Activated CD4-positive, alpha-beta T cell treated with anti-CD3 and anti-CD28 coated beads, Interleukin-2, amount 50 U/mL, for 4 hours (primary cell): ENCODE measurements around the gene OXCT1.
"Not testable (repeated sequence)": the region's sequence is repeated elsewhere in the genome, so short reads cannot be mapped to it uniquely, and the experiment has no call there.

Experiments used
- DNase-seq, 2 experiments: peaks; one replicate each; pipeline ENCODE4 v3.0.0-alpha.2; 2020

Gene OXCT1

DNA sequence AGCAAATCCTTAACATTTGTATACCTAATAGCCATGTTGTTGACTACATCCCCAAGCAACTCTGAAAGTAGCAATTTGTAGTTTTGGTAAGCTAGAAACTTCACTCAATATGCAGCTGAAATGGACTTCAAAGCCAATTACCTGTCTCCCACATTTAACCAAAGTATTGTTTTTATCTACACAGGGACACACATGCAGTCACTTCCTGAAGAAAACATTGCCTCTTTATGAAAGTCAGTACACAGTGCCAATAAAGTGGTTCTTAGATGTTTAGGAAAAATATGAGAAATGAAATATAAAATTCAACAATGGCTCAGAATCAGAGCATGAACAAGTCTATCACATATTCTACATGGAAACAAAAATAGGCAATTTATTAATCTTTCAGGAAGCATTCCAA lies 49.2 kb downstream of the OXCT1 start:
- no peak for DNase-seq

DNA sequence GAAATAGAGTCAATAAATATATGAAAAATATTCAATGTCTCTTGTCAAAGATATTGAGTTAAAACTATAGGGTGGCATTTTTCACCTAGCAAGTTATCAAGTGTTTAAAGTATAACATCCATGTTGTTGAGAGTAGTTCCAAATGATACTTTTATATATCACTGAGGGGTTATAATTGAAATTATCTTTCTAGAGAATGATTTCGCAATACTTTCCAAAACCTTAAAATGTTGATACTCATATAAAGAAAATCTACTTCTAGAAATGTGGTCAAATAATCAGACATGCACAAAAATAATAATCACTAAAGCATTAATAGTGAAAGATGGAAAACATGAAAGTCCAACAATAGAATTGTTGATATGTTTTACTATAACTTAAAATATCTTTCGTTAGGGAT lies 50.1 kb downstream of the OXCT1 start:
- no peak for DNase-seq

DNA sequence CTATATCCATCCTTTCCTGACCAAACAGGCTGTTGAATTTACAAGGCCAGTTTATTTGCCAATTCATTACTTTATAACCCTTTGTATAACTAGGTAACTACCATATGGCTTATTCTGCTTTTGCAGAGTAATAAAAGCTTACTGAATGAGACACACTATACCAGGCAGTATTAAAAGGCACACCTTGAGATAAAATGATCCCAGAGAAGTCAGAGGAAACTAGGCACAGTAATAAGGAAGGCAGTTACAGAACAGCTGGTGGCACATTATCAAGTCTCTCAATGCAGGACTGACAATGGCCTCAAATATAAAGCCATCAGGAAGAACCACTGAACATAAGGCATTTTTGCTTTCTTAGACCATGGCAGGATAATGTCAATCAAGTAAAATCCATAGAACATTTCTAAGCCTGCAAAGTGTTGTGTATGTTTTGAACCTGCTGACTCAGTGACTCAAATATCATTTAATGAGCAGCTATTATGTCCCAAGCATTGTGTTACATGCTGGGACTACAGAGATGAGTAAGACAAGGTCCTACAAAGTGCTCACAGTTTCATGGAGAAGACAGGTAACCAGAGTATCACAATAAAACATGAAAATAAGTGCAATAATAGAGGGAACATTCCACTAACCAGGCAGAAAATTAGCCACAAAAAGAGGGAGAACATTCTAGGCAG lies 52.5 kb downstream of the OXCT1 start:
- no peak for DNase-seq

DNA sequence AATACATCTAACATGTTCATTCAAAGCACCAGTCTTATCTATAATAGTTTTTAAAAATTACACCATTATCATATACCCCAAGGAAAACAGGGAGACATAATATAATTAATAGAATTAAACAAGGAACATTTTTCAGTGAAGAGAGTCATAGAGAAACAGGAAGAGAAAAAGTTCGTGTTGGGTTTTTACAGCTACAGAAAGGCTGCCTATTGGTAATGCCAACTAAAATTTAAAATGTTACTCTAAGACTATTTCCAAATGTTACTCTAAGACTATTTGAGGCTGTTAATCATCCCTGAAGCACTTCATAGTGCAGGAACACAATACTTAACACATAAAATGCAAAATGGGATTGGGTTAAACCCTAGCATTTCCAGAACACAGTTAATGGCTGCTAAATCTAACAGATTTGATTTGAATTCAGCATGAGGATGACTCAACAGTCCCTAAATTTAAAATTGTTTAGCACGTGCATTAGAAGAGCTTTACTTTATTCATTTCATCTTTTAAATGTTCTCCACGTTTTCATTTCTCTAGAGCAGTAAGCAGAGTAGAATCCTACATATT lies 54.5 kb downstream of the OXCT1 start:
- no peak for DNase-seq

DNA sequence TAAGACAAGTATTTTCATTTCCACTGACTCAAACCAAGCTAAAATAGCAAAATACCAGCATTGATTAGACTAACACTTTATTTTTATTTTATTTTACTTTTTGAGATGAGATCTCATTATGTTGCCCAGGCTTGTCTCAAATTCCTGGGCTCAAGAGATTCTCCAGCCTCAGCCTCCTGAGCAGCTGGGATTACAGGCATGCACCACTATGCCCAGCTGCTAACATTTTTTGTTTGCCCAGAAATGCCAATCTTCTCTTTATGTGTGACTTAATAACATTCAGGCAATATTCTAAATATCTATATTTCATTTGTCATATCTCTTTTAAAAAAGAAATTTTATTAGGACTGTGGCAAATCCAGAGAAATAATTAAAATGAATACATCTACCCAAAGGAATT lies 55.0 kb downstream of the OXCT1 start:
- DNase-seq = no peak

DNA sequence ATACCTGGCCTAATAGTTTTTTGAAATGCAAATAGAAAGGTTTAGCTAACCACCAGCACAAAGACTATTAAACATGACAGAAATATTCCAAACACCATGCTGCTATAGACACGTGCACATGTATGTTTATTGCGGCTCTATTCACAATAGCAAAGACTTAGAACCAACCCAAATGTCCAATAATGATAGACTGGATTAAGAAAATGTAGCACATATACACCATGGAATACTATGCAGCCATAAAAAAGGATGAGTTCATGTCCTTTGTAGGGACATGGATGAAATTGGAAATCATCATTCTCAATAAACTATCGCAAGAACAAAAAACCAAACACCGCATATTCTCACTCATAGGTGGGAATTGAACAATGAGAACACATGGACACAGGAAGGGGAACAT lies 55.9 kb downstream of the OXCT1 start:
- DNase-seq = not testable (repeated sequence)

DNA sequence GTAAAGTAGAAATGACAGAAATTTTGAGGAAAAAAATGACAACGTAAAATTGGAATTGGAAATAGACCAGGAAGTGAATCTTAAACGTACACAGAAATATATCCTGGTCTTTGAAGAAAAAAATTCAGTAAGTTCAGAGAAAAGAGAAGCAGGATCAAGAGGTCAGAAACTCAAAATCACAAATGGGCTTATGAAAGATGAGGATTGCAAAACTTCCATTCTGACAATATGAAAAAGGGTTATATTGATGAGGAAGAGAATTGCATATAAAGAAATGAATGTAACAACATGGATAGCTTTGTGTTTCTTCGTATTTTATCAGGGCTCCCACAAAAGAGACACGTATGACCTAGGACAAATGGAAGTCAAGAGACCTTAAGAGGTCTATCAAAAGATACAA lies 58.1 kb downstream of the OXCT1 start:
- DNase-seq = no peak

DNA sequence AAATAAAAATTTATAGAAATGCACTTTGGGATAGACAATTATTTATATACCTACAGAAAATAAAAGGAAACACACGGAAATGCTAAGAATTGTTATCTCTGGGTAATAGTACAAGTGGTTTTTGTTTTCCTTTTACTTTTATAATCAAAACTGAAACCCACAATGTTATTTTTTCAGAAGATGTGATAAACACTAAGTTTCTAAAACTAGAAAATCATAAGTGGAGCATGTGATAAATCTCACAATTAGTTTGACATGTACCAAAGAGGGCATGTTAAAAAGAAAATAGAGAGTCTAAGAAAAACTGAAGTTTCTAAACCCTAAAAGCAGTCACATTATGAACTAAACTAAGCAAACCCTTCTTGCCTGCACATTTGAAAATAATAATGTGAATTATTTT lies 61.1 kb downstream of the OXCT1 start:
- DNase-seq = no peak

DNA sequence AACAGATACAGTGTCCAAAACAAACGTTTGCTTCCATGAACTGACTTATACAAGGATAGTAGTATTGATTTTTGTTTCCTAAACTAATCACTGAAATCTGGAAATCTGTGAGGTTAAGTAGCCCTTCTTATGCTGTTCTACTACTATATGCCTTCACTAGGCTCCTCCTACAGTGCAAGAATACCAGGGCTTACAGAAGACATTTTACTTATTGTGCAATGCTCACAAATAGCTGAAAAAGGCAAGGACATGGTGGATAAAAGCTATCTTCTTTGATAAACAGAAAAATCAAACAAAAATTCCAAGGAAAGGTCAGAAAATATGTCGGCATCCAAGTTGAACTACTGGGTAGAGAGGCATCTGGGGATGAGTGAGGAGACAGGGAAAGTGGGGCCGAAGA lies 61.9 kb downstream of the OXCT1 start:
- DNase-seq = no peak

DNA sequence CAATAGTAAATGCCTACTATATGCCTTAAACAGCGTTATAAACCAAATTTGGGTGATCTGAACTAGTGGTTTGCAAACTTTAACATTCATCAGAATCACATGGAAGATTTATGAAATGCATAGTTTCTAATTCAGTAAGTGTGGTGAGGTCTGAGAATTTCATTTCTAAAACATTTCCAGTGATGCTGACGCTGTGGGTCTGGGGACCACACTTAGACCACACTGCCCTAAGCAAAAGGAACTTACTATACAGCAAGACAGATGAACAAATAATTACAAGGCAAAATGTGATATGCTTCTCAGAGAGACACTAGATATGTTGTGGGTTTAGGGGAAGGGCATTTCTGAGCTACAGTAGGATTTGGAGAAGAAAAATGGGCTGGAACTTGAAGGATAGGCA lies 72.6 kb downstream of the OXCT1 start:
- DNase-seq = no peak

DNA sequence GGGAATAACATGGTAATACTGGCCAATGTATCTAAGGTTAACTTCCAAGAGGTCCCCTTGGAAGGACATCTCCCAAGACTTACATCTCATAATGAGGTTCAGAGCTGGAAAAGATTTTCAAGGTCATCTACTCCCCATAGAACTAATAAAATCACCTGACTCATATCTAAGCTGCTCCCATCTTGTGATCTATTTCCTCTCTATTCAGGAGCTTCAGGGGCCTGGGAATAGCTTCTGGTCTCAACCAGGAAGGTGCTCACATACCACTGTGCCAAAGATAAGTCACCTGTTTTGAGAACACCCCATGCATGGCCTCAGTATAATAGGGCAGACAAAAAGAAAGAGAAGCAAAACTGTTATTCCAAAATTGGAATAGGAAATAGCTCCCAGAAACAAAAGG lies 74.2 kb downstream of the OXCT1 start:
- no peak for DNase-seq

DNA sequence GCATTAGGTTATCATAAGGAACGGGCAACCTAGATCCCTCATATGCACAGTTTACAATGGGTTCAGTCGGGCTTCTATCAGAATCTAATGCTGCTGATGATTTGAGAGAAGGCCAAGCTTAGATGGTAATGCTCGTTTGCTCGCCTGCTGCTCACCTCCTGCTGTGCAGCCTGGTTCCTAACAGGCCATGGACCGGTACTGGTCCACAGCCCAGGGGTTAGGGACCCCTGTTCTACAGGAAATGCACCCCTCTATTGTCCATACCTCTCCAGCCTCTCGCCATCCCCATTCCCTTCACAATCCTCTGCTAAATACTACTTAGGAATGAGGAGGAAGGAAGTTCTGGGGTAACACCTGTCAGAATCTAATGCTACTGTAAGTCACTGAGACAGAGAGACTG lies 75.1 kb downstream of the OXCT1 start:
- no peak for DNase-seq

DNA sequence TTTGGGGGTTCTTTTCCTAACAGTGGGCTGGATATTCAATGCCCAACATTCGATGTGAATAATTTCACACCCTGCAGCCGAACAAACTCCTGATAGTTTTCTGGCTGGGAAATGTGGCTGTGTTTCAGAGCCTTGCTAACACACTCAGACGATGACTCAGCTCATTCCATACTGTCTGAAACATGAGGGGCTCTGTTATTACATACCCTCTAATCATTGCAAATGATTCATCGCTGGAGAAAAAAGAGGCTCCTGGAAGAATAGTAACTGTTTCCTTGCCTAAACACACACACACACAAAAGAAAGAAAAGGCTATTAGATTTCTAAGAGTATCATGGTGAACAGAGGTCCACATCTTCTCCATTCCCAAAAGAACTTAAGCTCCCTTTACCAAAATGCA lies 75.8 kb downstream of the OXCT1 start:
- DNase-seq = no peak

DNA sequence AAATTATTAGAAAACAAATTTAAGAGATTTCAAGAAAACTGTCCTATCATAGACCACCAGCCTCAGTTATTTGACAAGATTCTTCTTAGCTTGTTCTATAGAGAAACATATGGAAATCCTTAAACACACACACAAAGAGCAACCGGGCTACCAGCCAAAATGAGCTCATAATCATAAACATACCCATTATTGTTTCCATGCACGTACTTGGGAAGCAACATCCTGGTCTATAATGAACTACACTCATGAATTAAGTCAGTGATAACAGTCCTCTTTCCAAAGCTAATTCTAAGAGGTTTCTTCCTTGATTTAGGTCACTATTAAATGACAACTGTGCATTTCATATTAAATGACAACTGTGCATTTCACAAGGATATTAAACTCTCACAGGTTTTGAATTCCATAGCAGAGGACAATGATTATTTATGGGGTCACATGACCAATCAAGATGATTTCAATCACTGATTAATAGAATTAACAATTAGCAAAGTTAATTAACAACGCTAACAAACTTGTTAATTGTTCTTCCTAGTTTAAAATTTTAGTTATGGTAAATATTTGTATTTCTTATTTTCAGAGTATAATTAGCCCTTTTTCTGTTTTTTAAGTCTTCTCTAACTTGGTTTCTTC lies 77.0 kb downstream of the OXCT1 start:
- no peak for DNase-seq

DNA sequence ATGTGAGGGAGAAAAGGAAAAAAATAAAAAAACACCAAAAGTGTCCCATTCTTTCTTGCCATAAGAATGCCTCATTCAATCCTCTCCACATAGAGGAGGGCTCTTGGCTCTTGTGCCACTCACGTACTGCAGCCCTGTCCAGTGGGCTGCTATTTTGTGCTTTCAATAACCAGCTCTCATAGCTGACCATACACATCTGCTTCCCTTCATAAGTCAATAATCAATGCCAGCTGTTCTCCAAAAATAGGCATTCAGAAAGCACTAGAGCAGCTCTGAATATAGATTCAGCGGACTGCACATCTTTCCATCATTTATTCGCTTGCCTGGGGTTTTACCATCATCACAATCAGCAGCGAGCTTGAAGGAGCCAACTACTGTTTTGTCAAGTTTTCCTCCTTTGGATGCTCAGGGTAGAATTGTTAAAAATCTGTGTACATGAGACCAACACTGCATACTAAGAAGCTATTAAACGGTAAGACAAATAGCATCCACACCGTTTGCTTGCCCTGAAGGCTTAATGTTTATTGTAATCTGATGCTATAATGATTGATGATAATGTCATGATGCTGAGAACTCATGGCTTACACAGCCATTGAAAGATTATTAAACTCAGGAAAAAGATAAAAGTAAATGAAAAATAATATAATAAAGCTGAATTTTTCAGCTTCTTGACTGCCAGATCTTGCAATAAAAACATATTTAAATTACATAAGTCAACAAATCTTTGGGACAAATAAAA lies 80.0 kb downstream of the OXCT1 start:
- no peak for DNase-seq

DNA sequence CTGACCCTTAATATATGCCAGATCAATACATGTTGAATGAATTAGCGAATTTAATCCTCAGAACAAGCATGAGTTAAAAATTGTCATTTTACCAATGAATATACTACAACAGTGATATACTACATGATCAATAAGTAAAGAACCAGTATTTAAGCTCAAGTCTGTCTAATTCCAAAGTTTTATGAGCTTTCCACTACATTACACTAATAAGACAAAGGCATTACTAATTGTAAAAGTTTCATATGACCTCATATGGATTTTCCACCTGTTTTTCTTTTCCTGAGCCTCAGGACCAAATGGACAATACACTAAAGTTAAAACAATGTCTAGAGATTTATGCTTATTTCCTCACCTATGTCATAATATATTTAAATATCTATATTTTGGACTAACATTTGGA lies 80.8 kb downstream of the OXCT1 start:
- no peak for DNase-seq

DNA sequence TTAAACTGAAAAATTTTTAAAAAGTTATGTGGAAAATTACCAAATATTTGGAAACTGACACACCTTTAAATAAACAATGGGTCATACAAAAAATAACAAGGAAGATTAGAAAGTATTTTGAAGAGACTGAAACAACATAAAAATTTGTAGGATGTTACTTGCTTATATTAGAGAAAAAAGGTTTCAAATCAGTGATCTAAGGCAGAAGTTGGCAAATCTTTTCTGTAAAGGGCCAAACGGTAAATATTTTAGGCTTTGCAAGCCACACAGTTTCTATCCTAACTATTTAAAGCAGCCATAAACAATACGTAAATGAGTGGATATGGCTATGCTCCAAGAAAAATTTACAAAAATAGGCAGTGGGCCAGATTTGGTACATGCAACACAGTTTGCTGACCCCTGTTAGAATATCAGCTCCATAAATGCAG lies 81.3 kb downstream of the OXCT1 start:
- no peak for DNase-seq

DNA sequence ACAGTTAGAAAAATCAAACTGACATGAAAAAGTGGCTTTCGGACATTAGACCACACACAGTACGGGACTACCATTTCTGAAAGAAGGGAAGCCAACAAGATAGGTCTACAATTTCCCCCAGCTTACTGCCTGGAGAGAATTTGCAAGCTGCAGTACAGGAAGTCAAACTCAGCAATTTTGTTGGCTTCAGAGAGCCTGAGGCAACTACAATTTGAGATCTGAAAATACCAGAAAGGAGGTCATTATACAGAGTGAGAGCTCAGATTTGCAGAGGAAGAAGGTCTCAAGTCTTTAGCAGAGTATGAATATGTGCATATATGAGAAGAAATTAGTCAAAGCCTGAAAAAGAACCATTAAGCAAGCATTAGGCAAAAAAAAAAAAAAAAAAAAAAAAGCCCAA lies 83.0 kb downstream of the OXCT1 start:
- no peak for DNase-seq

DNA sequence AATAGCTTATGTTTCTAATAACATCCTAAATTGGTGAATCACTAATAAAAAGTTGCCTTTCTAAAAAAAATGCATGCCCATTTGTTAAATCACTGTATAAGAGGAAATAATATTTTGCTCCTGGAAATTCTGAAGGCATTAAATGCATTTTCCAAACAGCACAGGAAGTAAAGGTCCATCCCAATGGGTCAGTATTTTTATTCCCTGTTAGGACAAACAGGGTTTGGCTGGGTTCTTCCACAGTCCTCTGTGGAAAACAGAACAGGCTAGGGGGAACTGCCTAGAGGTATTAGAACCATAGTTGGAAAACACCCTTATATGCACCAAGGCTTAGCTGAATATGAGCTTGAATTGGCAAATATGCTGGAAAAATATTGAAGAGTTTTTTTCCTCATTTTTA lies 85.2 kb downstream of the OXCT1 start:
- no peak for DNase-seq

DNA sequence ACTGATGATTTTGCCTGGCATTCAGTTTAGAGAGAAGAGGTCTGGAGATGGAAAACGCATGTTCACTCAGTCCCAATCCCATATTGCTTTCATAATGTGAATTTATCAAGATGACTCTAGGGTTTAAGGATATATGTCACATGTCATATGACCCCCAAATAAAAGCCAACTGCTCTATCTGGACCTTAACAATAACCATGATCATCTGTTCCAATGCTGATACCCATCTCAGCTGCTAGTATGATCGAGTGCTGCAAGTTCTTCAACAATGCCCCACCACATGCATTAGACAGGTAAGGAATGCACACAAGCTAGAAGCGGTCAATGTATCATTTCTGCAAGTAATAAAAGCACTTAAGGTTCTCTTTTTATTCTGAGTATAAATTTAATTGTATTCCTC lies 91.8 kb downstream of the OXCT1 start:
- no peak for DNase-seq

DNA sequence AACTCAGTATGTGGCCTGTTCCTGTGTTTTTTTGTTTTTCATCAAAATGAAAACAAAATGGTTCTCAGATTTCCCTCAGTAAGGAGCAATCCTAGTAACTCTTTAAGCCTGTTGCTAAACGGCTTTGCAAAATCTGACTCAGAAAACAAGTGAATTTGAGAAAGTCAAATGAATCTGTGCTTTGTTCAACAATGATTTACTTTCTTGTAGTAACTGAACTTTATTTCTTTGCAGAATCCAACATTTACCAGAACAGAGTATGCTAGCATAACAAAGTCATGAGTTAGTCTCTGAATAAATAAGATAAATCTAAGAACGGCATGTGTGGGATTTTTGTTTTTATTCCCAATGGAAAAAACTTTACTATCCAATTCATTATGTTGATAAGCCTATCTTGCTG lies 93.8 kb downstream of the OXCT1 start:
- DNase-seq = no peak

DNA sequence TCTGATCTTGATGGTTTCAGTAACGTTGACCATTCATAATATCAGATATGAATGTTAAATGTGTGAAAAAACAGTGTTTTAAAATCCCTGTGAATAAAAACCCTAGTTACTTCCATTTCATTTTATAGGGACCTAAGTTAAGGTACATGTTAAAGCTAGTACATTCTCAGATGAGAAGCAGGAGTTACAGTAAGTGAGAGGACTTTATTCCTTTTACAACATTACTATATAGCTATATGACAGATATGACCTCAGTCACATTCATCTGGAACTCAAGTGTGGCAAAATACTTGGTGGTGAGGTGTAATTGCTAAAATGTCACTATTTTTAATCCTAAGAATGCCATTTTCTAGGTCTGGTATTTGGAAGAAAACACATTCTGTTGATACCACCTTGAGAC lies 96.4 kb downstream of the OXCT1 start:
- no peak for DNase-seq

DNA sequence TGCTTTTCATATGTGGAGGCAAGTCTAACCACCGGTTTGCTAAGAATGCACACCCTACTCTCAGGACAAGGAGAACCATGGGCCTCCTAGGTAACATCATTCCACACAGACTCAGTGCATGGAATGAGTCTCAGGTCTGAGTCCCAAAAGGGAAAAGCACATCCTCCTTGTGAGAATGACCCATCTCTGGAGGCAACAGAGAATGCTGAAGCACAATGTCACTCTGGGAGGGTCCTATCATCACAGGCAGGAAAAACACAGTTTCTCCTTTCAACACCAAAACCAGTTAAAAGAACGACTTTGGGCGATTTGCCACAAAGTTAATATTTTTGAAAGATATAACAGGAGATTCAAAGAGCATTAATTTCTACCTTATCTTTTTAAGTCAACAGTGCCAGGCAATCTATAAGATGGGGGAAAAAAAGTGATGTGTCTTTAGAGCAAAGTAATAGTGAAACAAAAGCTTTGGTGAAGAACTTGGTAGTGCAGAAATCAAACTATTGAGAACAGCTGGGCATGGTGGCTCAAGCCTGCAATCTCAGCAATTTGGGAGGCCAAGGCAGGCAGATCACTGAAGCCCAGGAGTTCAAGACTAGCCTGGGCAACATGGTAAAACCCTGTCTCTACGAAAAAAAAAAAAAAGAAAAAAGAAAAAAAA lies 97.3 kb downstream of the OXCT1 start:
- no peak for DNase-seq

DNA sequence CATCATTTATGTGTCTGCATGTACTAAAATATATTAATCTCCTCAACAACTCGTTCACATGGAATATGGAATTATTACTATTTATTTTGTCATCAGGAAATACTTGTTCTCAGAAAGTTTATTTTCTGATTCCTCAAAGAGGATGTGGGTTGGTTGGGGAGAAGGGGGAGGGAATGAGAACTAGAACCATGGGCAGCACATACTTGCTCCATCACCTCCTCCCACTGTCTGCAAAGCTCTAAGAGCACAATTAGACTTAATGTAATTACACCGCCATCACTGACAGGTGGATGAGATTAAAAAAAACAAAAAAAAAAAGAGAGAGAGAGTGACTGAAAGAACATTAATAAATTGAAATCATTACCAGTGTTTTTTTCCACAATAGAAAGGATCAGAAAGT lies 98.2 kb downstream of the OXCT1 start:
- DNase-seq = no peak
